ENCODE results near the gene LRRC73.
"Not testable (repeated sequence)": the region's sequence is repeated elsewhere in the genome, so short reads cannot be mapped to it uniquely, and the experiment has no call there.

Gene LRRC73

GRCh38 chr6:43469947-43470346 is 40.2 kb downstream of the LRRC73 start:
- DNase-seq (ENCODE audit: low read depth, low spot score), result no peak
- H3K4me3 ChIP-seq, result no peak overlapping the region
- no peaks in the 10 kb centered on the region for H3K9me3 ChIP-seq (ENCODE audit: low read depth, low read length)
- H3K27ac ChIP-seq, result no peak overlapping the region
- TF ChIP-seq EZH2 (IDR thresholded peaks at IDR 0.05) (no peak), POLR2AphosphoS5 (IDR thresholded peaks at IDR 0.05; ENCODE audit: borderline replicate concordance, low read depth, low read length) (no peak), FOXP2 (optimal IDR thresholded peaks at IDR 0.05; ENCODE audit: control extremely low read depth, extremely low read length, insufficient read depth) (no peak)
- H3K36me3 ChIP-seq (ENCODE audit: insufficient read depth, low read length), result no peaks in the 10 kb centered on the region
- no peak overlapping the region for H3K9ac ChIP-seq (ENCODE audit: insufficient read length)

DNA sequence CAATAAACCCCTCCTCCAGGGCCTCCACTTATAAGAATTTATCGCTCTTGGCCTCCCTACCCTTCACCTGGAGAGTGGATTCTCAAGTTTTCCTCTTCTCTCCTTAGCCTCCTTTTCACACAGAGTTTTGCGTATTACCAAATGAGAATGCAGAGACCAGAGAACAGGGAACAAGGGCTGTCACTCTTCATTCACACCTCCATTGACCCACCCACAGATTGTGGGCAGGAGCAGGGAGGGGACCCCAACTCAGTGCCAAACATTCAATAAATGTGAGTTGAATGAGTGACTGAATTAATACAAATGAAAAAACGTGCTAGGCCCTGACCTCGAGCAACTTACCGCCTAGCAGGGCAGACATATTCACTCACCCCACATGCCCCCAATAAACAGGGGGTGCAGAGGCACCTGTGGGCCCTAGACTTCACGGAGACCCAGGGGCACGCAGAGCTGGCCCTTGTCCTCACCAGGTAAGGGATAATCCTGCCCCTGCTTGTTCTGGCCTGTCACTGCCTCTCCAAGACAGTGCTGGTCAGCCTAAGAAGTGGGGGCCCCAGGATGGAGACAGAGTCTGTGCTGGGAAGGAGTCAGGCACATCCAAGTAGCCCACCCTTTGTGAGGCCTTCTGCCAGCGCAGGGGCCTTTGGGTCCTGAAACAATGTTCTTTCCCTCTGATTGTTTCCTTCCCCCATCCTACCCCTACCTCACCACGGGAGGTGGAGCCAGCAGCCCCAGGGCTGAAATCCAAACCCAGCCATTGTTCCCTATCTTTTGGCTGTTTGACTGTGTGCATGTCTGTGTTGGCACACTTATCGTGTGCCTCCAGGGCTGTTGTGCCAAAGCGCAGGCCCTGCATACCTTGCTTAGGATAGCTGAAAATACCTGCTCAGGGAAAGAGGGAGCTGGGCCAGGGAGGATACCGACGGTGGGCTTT is 41.1 kb downstream of the LRRC73 start:
- no peak overlapping the region for H3K9ac ChIP-seq (ENCODE audit: insufficient read length)
- H3K4me3 ChIP-seq, result no peak overlapping the region
- DNase-seq (ENCODE audit: low read depth, low spot score), result no peak
- no peak overlapping the region for H3K27ac ChIP-seq
- no peaks in the 10 kb centered on the region for H3K36me3 ChIP-seq (ENCODE audit: insufficient read depth, low read length)
- no peaks in the 10 kb centered on the region for H3K9me3 ChIP-seq (ENCODE audit: low read depth, low read length)
- TF ChIP-seq POLR2AphosphoS5 (IDR thresholded peaks at IDR 0.05; ENCODE audit: borderline replicate concordance, low read depth, low read length) (no peak), EZH2 (IDR thresholded peaks at IDR 0.05) (no peak), FOXP2 (optimal IDR thresholded peaks at IDR 0.05; ENCODE audit: control extremely low read depth, extremely low read length, insufficient read depth) (no peak)

DNA sequence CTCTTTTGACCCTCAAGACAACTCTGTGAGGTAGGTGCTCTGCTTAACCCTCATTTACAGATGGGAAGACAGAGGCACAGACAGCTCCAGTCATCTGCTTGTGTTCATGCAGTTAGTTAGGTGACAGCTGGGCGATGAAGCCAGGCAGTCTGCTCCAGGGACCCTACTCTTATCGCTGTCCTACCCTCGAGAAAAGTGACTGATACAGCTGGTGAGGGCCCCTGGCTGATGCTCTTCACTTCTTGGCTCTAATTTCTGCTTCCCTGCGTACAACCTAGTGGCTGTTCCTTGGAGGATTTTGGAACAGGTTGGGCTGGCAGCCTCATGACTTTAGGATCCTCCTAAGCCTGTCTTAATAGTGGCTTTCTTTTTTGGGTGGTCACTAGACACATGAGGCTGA is 41.9 kb downstream of the LRRC73 start:
- Histone ChIP-seq H3K9me3 (ENCODE audit: low read depth, low read length) (no peaks in the 10 kb centered on the region), H3K4me3 (no peak overlapping the region), H3K9ac (ENCODE audit: insufficient read length) (no peak overlapping the region), H3K27ac (no peak overlapping the region), H3K36me3 (ENCODE audit: insufficient read depth, low read length) (no peaks in the 10 kb centered on the region)
- TF ChIP-seq FOXP2 (optimal IDR thresholded peaks at IDR 0.05; ENCODE audit: control extremely low read depth, extremely low read length, insufficient read depth), result no peak
- TF ChIP-seq POLR2AphosphoS5 (IDR thresholded peaks at IDR 0.05; ENCODE audit: borderline replicate concordance, low read depth, low read length), result no peak
- TF ChIP-seq EZH2 (IDR thresholded peaks at IDR 0.05), result no peak
- DNase-seq (ENCODE audit: low read depth, low spot score), result no peak

- no peaks in the 10 kb centered on the region for H3K36me3 ChIP-seq (ENCODE audit: insufficient read depth, low read length)
- no peak overlapping the region for H3K27ac ChIP-seq
- TF ChIP-seq POLR2AphosphoS5 (IDR thresholded peaks at IDR 0.05; ENCODE audit: borderline replicate concordance, low read depth, low read length), result no peak
- no peak for TF ChIP-seq EZH2 (IDR thresholded peaks at IDR 0.05)
- no peak for TF ChIP-seq FOXP2 (optimal IDR thresholded peaks at IDR 0.05; ENCODE audit: control extremely low read depth, extremely low read length, insufficient read depth)
- no peaks in the 10 kb centered on the region for H3K9me3 ChIP-seq (ENCODE audit: low read depth, low read length)
- no peak overlapping the region for H3K4me3 ChIP-seq
- H3K9ac ChIP-seq (ENCODE audit: insufficient read length), result no peak overlapping the region
- DNase-seq (ENCODE audit: low read depth, low spot score), result no peak
These were observed 42.4 kb downstream of the LRRC73 start for GRCh38 chr6:43467752-43468151.

- DNase-seq (ENCODE audit: low read depth, low spot score); H3K27ac ChIP-seq; H3K4me3 ChIP-seq; H3K36me3 ChIP-seq (ENCODE audit: insufficient read depth, low read length); H3K9ac ChIP-seq (ENCODE audit: insufficient read length); H3K9me3 ChIP-seq (ENCODE audit: low read depth, low read length): not testable (repeated sequence)
These were observed 42.9 kb downstream of the LRRC73 start for GRCh38 chr6:43467265-43467664.

- no peak overlapping the region for H3K27ac ChIP-seq
- no peak overlapping the region for H3K4me3 ChIP-seq
- H3K9ac ChIP-seq (ENCODE audit: insufficient read length), result no peak overlapping the region
- TF ChIP-seq EZH2 (IDR thresholded peaks at IDR 0.05), result no peak
- no peak for TF ChIP-seq FOXP2 (optimal IDR thresholded peaks at IDR 0.05; ENCODE audit: control extremely low read depth, extremely low read length, insufficient read depth)
- TF ChIP-seq POLR2AphosphoS5 (IDR thresholded peaks at IDR 0.05; ENCODE audit: borderline replicate concordance, low read depth, low read length), result no peak
- H3K9me3 ChIP-seq (ENCODE audit: low read depth, low read length), result no peaks in the 10 kb centered on the region
- no peak for DNase-seq (ENCODE audit: low read depth, low spot score)
- no peaks in the 10 kb centered on the region for H3K36me3 ChIP-seq (ENCODE audit: insufficient read depth, low read length)
These were observed 44.2 kb downstream of the LRRC73 start for GRCh38 chr6:43465948-43466347.

DNA sequence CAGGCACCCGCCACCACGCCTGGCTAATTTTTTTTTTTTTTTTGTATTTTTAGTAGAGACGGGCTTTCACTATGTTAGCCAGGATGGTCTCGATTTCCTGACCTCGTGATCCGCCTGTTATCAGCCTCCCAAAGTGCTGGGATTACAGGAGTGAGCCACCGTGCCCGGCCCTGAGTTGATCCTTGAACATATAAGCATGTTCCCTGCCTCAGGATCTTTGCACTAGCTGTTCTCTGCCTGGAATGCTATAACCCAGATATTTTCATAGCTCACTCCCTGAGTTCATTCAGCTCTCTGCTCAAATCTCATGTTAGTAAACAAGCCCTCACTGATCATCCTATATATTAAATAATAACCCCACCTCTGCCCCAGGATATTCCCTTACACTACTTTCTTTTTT is 45.8 kb downstream of the LRRC73 start:
- TF ChIP-seq POLR2AphosphoS5 (IDR thresholded peaks at IDR 0.05; ENCODE audit: borderline replicate concordance, low read depth, low read length) (no peak), EZH2 (IDR thresholded peaks at IDR 0.05) (no peak), FOXP2 (optimal IDR thresholded peaks at IDR 0.05; ENCODE audit: control extremely low read depth, extremely low read length, insufficient read depth) (no peak)
- H3K27ac ChIP-seq, result no peak overlapping the region
- no peaks in the 10 kb centered on the region for H3K9me3 ChIP-seq (ENCODE audit: low read depth, low read length)
- H3K36me3 ChIP-seq (ENCODE audit: insufficient read depth, low read length), result no peaks in the 10 kb centered on the region
- no peak overlapping the region for H3K4me3 ChIP-seq
- H3K9ac ChIP-seq (ENCODE audit: insufficient read length), result no peak overlapping the region
- no peak for DNase-seq (ENCODE audit: low read depth, low spot score)

- Histone ChIP-seq H3K36me3 (ENCODE audit: insufficient read depth, low read length) (no peaks in the 10 kb centered on the region), H3K9ac (ENCODE audit: insufficient read length) (no peak overlapping the region), H3K4me3 (no peak overlapping the region), H3K27ac (no peak overlapping the region), H3K9me3 (ENCODE audit: low read depth, low read length) (no peaks in the 10 kb centered on the region)
- TF ChIP-seq POLR2AphosphoS5 (IDR thresholded peaks at IDR 0.05; ENCODE audit: borderline replicate concordance, low read depth, low read length) (no peak), EZH2 (IDR thresholded peaks at IDR 0.05) (no peak), FOXP2 (optimal IDR thresholded peaks at IDR 0.05; ENCODE audit: control extremely low read depth, extremely low read length, insufficient read depth) (no peak)
- DNase-seq (ENCODE audit: low read depth, low spot score), result no peak
These were observed 48.2 kb downstream of the LRRC73 start for GRCh38 chr6:43461936-43462335.

- Histone ChIP-seq H3K36me3 (ENCODE audit: insufficient read depth, low read length) (no peaks in the 10 kb centered on the region), H3K9me3 (ENCODE audit: low read depth, low read length) (no peaks in the 10 kb centered on the region), H3K9ac (ENCODE audit: insufficient read length) (no peak overlapping the region), H3K27ac (no peak overlapping the region), H3K4me3 (no peak overlapping the region)
- TF ChIP-seq POLR2AphosphoS5 (IDR thresholded peaks at IDR 0.05; ENCODE audit: borderline replicate concordance, low read depth, low read length) (no peak), EZH2 (IDR thresholded peaks at IDR 0.05) (no peak), FOXP2 (optimal IDR thresholded peaks at IDR 0.05; ENCODE audit: control extremely low read depth, extremely low read length, insufficient read depth) (no peak)
- DNase-seq (ENCODE audit: low read depth, low spot score), result no peak
These were observed 50.1 kb downstream of the LRRC73 start for GRCh38 chr6:43460032-43460431.
